HTR-8/SVneo (cell line): ENCODE measurements around the gene MTFMT.
A peak's percentile ranks its signal among the peaks of the same experiment; 100 is the strongest.

Experiments used
- DNase-seq: peaks from one replicate; pipeline ENCODE4 v3.0.0; 2011; ENCODE audit warnings: low spot score, mixed read lengths; ENCODE audit not compliant: insufficient read length
- FAIRE-seq: peaks from 2 replicates; lab custom pipeline; 2011; peaks lifted over from hg19 to GRCh38; lab: Jason Lieb, UNC

MTFMT gene

DNA sequence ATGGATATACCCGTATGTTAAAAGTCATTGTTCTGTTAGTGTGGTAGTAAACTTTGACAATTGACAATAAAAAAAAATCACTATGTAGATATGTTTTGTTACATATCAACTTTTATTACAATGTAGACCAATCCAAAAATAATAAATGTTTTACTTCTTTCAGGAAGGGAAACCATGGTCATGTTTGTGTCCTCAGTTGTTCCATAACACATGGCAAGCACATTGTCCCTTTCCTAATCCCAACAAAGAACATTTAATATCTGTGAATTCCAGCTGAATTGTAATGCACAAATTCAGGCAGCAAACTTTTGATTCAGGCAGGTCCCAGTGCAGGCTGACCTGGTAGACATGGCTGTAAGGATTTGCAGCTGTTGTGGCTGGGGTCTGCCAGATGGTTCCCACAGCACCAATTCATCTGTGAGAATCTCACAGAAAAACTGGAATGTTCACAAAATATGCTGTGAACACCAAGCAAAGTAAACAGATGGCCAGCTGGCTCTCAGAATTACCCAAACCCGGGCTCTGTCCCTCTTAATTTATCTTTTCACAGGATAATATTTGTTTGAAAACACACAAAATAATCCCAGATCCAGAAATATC lies 37.8 kb downstream of the MTFMT start:
- no peak for DNase-seq

DNA sequence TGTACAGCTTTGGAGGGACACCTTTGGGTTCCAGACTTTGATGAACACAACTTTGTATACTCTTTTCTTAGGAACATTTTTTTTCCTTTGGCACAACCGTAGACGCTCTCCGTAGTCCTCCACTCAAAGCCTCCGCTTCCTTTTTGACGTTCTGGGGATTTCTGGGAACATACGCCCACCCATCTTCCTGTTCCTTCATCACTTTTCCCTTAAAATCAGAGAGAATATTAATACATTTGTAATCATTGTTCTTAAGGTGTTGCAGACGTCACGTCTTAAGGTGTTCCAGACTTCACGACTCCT lies 39.3 kb downstream of the MTFMT start:
- DNase-seq: peak; percentile 12
- FAIRE-seq: no peak

More for the DNA sequence above, 37.8 kb downstream of the MTFMT start:
- FAIRE-seq: no peak

DNA sequence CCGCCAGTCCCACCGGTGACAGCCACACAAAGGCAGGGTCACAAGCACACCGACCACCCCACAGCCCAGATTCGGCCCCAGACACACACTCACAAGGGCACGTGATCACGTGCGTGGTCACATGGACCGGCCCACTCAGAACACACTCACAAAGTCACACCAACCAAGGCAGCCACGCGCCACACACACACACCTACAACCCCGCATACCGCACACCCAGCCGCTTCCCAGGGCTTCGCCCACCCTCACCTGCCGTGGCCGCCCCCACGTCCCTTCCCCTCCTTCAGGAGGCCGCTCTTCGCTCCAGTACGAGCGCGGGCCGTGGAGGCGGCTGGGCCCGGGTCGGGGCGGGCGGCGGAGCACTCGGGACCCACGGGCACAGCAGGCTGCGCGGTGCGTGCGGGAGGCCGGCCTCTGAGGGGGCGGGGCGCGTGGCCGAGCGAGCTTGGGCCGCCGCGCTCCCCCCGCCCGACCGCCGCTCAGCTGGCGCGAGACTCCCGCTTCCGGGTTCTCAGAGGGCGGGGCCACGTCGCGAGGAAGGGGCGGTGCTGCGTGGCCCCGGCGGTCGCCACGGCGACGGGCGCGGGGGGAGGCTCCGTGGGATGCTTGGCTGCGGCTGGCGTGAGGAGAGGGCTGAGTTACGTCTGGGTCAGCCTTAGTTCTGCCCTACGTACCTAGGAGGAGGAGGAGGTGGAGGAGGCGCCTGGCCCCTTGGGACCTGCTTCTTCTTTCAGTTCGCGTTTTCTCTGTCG lies 39.8 kb downstream of the MTFMT start, which contains the start of gene SPG21:
SPG21 (minus strand) TSS at position 499 of the 752 bp plus-strand sequence. CDS start 6,345 bp downstream, outside the sequence.
- FAIRE-seq (peak; percentile 80), DNase-seq (peak; percentile 93)

DNA sequence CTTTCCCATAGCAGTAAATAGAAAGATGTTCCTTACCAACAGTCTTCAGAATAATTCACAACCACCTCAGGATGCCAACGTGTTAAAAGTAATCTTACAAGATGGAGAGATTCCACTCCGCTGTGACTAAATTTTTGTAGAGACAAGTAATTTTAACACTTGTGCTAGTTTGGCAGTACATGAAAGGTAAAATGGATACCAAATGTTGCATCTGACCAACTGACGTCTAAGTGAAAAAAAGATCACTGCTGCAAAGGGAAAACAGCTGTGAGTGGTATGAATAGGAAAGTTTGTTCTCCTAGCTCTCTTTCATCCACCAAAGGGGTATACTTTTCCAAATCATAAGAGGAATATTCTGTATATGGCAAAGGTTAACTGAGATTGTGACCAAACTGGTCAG lies 42.3 kb downstream of the MTFMT start:
- FAIRE-seq: no peak
- DNase-seq: no peak

DNA sequence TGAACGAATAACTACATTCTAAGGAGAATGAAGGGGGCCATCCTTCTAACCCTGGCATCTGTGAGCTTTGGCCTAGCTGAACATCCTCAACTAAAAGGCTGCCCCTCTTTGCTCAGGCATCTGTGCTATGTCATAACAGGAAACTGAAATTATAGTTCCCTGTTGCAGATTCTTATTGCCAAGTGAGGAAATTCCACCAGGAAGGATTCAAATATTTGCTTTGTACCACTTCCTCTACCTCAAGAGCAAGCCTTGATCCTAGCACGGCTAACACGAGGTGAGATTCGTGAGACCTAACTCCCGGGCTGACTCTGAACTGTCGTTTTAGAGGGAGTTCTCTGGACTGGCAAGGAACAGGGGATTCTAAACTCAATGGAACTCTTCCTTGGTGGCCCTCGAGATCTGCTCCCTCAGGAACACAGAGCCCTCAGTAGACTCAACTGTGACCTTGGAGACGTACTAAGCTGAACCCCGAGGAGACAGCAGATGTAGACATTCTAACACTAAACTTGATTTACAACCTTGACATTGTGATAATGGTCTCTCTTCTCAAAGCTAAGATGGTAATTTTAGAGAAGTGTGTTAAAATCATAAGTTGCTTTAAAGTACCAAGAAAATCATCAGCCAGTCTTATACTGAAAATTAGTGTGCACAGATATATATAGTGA lies 43.9 kb downstream of the MTFMT start:
- DNase-seq (no peak), FAIRE-seq (no peak)

DNA sequence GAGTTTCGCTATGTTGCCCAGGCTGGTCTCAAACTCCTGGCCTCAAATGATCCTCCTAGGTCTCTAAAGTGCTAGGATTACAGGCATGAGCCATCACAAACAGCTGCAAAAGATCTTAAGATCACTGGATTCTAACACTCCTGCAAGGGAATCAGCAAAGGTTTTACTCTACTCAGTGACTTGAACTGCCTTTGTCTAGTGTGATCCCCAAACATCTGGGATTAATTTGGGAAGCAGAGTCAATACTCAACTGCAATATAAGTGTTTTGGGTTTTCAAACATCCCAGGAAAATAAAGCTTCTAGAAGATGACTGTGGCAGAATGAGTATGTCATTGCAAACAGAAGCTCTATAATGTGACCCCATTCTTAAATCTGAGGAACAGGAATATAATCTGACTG lies 47.0 kb downstream of the MTFMT start:
- DNase-seq: no peak
- no peak for FAIRE-seq

DNA sequence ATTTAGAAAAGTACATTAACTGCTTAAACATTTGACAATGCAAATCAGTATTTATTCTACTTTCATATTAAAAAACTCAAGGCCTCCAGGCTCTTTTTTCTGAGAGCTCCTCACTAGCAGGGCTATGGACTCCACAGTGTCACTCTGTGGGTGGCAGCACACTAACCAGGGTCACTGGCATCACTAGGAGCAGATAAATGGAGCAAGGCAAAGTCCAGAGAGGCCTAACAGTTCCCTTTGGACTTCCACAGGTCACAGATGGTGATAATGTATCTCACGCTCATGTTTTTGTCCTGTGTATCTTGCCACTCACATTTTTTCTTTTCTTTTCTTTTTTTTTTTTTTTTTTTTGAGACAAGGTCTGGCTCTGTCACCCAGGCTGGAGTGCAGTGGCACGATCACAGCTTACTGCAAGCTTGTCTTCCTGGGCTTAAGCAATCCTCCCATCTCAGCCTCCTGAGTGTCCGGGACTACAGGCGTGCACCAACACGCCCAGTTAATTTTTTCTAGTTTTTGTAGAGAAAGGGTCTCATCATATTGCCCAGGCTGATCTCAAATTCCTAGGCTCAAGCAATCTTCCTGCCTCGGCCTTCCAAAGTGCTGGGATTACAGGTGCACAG lies 47.5 kb downstream of the MTFMT start:
- no peak for FAIRE-seq
- DNase-seq: no peak

DNA sequence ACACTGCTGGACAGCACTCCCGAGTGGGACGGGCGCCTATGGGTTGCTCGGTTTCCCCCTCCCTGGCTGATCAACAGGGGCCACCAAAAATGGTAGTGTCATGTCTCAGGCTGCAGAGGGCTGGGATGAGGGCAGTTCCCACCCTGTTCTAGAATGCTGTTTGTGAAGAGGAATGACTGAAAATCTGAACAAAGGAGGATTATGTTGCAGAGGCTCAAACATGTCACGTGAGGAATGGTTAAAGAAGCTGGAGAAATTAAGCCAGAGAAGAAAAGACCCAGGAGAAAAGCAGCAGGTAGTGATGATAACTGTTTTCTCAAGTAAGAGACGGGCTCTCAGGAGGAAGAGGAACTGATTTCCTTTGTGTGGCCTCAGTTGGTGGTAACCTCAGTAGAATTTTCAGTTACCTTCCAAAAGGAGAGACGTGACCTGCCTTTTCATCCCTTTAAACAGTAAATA lies 50.2 kb downstream of the MTFMT start:
- FAIRE-seq: no peak
- no peak for DNase-seq

DNA sequence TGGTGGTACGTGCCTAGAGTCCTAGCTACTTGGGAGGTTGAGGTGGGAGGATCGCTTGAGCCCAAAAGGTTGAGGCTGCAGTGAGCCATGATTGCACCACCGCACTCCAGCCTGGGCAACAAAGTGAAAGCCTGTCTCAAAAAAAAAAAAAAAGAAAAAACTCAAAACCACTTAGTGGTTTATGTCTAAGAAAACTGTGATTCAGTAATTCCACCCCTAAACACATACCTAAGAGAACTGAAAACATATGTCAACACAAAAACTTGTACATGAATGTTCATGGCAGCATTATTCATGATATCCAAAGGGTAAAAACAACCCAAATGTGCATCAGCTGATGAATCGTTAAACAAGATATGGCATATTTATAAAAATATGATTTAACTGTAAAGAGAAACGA lies 54.0 kb downstream of the MTFMT start:
- FAIRE-seq (no peak), DNase-seq (no peak)

DNA sequence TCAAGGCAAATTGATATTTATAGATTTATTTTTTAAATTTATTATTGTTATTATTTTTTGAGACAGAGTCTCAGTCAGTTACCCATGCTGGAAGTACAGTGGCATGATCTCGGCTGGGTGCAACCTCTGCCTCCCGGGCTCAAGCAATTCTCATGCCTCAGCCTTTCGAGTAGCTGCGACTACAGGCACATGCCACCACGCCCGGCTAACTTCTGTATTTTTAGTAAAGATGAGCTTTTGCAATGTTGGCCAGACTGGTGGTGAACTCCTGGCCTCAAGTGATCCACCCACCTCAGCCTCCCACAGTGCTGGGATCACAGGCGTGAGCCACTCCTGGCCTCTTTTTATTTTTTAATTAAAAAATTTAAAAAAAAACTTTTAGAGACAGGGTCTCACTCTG lies 58.7 kb downstream of the MTFMT start:
- no peak for FAIRE-seq
- DNase-seq: no peak

DNA sequence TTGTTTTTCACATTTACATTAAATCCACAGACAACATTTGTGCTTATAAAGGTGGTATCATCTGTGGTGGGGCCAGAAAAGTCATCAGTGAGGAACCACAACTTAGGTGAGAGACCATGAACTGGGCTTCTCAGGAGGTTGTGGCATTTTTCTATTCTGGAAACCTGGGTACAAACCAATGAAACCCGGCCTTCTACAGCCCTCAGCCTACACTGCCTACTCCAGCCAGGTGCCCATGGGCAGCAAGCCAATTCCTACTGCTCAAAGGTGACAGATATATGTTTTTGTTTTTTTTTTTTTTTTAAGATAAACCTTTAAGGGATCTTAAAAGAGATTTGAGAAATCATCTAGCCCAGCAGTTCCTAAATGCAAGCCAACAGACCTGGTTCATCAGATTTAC lies 60.0 kb downstream of the MTFMT start:
- DNase-seq (no peak), FAIRE-seq (no peak)

DNA sequence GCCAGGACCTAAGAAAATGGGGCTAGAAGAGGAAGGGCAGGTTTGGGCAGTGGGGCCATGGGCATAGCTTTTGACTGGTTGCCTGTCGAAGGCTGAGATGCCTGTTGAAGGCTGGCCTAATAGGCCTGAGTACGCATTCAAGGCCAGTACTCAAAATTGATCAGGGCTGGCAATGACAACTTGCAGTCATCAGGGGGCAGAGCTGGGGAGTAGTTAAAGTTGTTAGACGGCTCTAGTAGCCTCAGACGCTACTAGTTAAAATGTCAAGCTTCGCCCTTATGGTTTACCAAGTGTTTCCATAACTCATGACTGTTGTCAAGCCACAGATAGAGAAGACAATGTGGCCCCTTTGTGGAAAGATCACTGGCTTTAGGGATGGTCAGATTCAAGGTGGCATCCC lies 68.4 kb downstream of the MTFMT start:
- no peak for FAIRE-seq
- no peak for DNase-seq

DNA sequence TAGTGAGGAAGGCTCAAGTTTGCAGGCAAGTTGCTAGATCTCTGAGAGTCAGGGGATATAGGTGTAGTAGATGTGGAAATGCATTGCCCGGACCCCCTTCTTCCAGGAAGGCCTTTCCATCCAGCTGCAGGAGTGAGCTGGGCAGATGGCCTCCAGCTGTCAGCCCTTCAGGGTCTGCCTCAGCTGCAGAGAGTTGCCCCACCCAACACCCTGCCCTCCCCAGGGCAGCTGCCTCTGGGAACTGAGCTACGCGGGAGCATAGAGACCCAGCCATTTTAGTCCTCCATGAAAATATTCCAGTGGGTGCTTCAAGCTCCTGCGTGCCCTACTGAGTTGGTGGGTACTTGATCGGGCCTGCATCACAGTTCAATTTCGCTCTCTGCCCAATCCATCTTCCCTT lies 69.3 kb downstream of the MTFMT start:
- DNase-seq (no peak), FAIRE-seq (no peak)

DNA sequence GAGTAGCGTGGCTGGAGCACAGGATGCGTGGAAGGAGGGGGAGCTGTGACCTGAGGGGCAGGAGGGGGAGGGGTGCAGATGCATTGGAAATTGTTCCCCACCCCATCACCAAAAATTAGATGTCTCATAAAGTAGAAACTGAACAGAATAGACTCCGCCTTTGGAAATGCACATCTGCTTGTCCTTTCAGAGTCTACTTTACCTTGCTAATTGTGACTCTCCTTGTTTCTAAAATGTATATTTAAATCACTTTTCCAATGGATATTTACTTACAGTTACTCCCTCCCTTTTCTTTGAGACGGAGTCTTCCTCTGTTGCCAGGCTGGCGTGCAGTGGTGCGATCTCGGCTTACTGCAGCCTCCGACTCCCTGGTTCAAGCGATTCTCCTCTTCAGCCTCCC lies 70.3 kb downstream of the MTFMT start:
- DNase-seq (no peak), FAIRE-seq (no peak)

DNA sequence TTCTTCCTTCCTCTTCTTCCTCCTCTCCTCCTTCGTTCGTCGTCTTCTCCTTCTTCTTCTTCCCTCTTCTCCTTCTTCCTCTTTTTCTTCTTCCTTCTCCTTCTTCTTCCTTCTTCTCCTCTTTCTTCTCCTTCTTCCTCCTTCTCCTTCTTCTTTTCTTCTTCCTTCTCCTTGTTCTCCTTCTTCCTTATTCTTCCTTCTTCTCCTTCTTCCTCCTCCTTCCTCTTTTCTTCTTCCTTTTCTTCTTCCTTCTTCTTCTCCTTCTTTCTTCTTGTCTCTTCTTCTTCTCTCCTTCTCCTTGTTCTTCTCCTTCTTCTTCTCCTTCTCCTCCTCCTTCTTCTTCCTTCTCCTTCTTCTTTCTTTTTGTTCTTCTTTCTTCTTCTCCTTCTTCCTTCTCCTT lies 75.0 kb downstream of the MTFMT start:
- DNase-seq (no peak), FAIRE-seq (no peak)

DNA sequence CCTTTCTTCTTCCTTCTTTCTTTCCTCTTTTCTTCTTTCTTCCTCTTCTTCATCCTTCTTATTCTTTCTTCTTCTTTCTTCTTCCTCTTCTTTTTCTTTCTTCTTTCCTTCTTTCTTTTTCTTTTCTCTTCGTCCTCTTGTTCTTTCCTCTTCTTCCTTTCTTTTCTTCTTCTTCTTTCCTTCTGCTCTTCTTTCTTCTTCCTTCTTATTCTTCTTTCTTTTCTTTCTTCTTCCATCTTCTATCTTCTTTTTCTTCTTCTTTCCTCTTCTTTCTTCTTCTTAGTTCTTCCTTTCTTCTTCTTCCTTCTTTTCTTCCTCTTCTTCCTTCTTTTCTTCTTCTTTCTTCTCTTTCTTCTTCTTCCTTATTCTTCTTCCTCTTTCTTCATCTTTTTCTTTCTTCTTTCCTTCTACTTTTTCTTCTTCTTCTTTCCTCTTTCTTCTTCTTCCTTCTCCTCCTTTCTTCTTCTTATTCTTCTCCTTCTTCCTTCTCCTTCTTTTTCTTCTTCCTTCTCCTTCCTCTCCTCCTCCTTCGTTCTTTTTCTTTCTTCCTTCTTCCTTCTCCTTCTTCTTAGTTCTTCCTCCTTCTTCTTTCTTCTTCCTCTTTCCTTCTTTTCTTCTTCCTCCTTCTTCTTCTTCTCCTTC lies 77.5 kb downstream of the MTFMT start:
- FAIRE-seq (no peak), DNase-seq (no peak)
